SH-SY5Y (cell line): ENCODE measurements around the gene DHRS2.

Source experiments
- GATA2 ChIP-seq: IDR thresholded peaks from 2 replicates; pipeline ENCODE4 v1.6.1; 2011; ENCODE audit warnings: mild to moderate bottlenecking, low read depth, low read length
- GATA3 ChIP-seq: IDR thresholded peaks from 2 replicates; pipeline ENCODE4 v1.6.1; 2011; ENCODE audit warnings: low read depth, mild to moderate bottlenecking, low read length, moderate library complexity

GRCh38 chr14:23626946-23627345, 9.2 kb upstream of the DHRS2 start:
- TF ChIP-seq GATA2 (no peak), GATA3 (no peak)
